Stimulated activated CD8-positive, alpha-beta memory T cell treated with anti-CD3 and anti-CD28 coated beads, Interleukin-7, amount 100 ng/mL, for 48 hours (primary cell): ENCODE data around the gene INPP5A.

ENCODE experiments used
- DNase-seq, 2 donors: peaks; one replicate each; pipeline ENCODE4 v3.0.0-alpha.2; 2020; ENCODE audit warnings: low read depth in 1 of 2; ENCODE audit errors: extremely low read depth in 1 of 2

Gene INPP5A

DNA sequence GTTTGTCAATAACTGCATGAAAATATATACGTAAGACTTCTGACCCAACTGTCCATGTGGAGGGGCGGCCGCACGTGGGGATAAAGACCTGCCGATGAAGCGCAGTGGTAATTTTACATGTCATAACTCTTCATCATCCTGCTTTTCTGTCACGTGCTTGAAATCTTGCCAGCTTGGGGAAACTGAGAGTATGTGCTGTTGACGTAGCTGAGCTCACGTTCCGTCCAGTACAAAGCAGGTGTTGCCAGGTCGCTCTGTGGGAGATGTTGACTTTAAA is 105.1 kb downstream of the INPP5A start:
- DNase-seq = no peak

DNA sequence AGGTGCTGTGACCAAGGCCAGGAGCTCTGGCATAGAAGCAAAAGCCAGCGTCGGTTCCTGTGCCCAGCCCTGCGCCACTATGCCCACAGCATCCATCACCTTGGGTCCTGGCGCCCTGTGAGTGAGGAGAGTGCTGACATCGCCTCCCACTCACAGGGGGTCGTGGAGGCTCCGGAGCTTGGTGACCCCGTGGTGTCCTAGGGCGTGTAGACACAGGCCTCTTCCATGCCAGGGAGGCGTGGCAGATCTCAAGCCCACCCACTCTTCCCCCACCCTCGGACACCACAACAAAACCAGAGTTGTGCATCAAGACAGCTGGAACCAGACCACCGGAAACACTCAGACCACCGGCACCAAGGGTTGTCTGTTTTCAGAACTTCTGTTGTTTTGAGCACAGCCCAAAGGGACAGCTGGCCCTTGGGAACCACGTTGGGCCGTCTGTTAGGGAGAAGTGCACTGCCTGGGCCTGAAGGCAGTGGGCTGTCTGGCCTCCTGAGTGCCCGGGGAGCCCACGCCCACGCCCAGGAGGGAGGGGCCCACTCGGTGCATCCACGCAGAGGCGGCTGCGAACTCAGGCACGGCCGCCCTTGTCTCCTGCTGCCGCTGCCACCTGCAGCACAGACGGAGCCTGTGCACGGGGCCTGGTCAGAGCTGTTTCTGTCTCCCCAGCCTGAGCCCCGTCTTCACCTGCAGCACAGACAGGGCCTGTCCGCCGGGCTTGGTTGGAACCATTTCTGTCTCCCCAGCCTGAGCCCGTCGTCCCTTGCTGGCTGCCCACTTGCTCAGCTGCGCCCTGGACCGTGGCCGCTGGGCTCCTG is 106.3 kb downstream of the INPP5A start:
- no peak for DNase-seq

DNA sequence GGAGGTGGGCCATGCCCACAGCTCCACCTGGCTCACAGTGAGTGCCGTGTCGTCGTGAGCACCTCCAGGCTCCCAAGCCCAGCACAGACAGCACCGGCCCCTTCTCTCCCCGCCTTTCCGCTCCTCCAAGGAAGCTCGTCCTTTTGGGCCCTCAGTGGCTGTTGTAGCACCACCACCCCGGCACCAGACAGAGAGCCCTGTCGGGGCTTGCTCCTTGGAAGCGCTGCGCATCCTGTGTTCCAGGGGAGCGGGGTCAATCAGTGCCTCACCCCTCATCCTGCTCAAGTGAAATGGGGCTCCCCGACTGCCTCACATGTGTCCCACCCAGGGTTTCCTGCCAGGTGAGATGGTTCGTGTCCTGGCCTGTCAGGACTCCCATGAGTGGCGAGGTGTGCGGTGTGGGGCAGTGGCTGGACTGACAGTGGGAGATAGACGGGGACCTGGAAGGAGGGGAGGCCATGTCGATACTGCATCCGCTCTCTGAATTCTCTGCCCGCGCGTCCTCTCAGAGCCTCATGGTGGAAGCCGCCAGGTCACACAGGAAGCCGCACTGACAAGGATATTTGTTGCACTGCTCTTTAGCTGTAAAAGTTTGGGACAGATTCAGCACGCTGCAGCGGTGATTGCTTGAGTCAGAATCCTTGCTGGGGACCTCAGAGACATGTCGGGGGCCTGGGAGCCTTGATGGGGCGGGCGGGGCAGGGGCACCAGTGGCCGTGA is 107.1 kb downstream of the INPP5A start:
- no peak for DNase-seq

DNA sequence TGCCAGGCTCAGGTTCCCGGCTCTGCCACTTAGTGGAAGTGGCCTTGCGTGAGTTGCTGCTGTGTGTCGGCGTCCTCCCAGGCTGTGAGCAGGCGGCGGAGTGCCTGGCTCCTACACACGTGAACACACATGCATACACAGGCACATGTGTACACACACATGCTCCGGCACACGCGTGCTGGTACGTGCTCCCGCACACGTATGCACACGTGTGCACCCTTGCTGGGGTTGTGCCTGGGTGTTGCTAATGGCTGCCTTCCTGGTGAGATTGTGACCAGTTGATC is 107.6 kb downstream of the INPP5A start:
- no peak for DNase-seq

DNA sequence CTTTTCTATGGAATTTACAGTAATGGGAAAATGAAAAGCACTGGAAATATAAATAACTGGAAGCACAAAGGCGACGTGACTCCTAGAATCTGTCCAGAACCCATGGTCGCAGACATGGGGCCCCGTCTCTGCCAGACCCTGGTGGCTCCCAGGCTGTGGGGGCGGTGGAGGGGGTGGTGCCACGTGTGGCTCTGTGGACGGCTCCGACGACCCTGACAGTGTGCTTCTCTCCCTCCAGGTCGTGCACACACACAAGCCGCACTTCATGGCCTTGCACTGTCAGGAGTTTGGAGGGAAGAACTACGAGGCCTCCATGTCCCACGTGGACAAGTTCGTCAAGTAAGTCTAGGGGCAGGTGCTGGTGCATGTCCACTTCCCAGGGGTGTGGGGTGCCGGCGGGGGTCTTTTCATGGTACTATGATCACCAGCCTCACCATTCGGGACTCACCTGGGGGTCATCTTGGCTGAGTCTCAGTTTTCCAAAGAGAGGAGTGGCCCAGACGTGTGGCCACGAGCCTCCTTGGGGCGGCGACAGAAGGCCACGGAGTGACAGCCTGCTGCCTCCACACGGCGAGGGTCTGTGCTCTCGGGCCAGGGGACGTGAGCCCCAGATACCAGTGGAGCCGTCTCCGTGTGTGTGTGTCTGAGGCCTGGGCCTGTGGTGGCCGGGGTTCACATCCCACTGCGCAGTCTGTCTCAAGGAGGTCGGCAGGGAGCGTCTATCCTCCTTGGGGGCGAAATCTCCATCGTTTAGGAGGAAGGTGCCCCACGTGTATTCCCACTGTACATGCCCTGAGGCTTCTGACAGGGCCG is 108.2 kb downstream of the INPP5A start:
- no peak for DNase-seq

DNA sequence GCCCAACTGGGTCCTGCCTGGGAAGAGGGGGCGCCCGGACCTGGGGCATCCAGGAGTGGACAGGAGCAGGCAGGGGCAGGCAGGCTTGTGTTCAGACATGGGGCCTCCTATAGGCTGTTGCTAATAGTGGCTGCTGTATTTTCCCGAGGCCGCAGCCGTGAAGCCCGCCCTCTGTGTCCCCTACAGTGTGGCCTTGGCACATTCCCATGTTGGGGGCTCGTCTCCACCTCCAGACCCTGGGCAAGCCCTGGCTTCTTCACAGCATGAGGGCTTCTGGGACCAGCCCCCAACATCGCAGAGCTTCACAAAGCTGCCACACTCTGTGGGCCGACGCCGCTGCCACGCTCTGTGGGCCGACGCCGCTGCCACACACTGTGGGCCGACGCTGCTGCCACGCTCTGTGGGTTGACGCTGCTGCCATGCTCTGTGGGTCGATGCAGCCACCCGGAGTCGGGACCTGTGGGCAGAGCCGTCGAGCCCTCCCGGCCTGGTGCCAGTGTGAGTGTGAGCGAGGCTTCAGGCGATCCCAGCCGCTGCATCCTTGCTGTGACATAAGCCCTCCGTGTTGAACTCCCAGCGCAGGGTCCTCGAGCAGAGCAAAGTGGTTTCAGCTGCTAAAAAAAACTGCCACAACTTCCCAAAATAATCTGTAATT is 109.0 kb downstream of the INPP5A start:
- no peak for DNase-seq

DNA sequence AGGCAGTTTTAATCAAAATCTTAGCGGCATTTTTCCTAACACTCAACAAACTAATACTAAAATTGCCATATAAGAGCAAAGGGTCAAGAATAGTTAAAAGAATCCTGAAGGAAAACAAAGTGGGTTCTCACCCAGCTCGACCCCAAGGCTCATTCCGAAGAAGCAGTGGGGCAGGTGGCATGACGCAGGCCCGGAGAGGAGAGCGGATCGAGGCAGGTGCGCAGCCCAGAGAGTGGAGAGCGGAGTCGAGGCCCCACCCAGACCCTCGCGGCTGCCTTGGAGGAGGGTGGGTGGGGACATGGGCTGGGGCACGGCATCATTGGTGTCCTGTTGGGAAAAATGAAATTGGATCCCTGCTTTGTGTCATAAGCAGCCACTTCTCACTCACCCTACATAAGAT is 109.8 kb downstream of the INPP5A start:
- no peak for DNase-seq

DNA sequence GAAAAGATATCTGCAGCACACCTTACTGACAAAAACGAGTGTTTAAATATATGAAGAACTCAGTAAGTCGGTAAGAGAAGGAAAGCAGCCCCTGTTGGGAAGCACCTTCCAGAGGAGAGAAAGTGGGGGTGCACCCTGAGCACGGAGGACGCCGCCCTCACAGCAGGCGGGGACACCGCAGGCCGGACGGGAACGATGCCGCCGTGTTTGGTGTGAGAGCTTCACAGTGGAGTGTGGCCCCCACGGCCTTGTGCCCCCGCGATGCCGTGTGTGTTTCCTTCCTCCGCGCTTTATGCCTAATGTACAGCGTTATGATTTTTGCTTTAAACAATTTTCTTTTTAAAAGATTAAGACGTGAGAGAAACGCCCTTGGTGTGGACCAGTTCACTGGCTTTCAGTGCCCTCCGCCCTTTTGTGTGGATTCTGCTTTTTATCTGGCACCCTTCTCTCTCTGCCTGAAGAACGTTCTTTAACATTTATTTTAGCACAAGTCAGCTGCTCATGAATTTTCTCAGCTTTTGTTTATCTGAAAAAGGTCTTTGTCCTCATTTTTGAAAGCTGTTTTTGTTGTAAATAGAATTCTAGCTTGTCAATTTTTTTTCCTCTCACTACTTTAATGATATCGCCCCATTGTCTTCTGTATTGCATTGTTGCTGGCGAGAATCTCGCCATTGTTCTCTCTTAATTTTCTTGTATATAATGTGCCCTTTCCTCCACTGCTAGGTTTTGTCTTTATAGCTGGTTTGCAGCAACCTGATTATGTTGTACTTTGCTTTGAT is 110.7 kb downstream of the INPP5A start:
- no peak for DNase-seq

DNA sequence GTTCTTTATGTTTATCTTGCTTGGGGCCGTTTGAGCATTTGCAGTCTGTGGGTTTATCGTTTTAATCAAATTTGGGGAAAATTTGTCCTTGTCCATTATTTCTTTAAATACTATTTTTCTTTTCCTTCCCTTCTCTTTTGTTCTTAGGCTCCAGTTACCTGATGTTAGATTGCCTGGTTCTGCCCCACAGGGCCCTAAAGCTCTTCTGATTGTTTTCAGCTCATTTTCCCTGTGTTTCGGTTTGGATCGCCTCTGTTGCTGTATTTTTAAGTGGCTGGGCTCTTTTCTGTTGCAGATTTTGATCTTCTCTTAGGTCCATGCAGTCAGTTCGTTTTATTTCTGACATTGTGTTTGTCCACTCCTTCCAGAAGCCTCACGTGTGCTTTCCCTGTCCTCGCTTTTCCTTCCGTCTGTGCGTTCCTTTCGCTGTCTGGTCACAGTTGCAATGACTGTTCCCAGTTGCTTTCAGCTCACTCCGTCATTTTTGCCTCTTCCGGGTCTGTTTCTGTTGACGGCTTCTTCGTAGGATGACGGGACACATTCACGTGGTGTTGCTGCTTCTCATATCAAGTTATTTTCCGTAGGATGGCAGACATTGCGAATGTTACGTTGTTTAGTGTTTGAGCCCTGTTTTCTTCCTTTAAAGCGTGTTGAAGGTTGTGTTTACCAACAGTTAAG is 111.4 kb downstream of the INPP5A start:
- DNase-seq = no peak

DNA sequence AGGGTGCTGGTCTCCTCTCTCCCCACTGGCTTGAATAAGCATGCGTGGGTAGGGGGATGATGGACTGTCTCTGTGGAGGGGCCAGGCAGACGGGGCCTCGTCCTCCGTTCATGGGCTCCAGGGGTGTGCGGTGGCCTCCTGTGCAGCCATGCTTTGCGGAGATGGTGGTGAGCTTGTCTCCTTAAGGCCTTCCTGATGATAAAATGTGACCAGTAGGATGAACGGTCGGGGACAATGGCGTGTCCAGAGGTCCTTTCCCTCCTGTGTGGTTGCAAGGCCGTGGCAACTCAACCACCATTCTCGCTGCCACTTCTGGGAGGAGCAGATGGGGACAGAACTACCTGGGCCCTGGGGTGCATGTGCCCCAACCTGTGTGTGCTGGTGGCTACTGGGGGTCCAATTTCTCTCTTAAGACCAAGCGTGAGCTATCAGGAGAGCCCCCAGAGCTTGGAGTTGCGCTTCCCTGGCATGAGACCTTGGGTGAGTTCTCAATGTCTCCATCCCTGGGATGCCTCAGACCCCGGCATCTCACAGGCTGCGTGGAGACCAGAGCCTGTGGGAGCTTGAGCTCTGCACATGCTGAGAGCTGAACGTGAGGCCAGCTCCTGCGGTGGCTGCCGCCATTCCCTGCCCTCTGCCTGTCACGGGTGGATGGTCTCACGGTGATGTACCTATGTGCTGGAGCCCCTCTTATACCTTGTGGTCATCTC is 112.2 kb downstream of the INPP5A start:
- DNase-seq = no peak

DNA sequence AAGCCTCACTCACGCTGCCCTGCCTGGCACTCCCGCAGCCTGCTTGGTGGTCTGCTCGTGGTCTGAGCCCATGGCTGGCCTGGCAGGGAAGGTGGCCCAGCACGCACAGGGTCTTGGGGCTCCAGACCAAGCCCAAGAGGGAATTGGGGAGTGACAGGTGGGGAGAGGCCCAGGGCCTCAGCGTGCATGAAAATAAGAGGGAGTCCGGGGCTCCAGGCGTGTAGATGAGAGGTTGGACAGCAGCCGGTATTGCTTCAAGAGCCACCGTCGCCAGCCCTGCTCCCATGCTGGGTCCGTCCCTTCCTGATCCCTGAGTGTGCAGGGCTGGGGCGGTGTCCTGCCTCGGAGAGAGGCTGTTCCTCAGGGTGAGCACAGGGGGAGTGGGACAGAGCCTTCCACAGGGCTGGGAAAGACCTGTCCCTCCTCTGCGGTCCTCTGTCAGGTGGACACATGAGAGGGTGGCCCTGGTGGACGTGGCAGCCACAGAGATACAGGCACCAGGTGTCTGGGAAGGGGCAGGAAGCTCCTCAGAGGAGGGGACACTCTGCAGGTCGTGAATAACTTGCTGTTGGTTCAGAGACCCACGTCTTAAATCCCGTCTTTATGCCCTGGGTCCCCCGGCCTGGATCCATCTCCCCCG is 113.1 kb downstream of the INPP5A start:
- DNase-seq = no peak

DNA sequence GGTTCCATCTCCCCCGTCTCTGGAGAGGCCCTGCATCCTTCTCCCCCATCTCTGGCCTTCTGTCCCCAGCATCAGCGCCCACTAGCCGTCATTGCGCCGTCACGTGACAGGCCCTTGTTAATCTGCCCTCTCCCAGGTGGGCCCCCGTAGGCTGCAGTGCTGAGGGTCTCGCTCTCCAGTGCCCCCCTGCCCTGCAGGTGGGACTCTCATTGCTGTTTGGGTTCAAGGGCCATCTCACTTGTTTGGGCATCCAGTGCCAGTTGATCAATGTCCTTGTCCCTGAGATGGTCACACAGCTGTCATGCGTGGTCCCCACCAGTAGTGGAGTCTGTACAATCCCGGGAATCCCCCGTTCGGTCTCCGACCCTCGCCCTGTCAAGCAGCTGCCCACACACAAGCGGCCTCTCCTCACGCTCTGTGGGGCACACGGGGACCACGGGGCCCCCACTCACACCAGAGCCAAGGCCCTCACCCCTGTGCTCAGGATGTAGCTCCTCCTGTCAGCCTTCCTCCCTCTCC is 114.0 kb downstream of the INPP5A start:
- no peak for DNase-seq

DNA sequence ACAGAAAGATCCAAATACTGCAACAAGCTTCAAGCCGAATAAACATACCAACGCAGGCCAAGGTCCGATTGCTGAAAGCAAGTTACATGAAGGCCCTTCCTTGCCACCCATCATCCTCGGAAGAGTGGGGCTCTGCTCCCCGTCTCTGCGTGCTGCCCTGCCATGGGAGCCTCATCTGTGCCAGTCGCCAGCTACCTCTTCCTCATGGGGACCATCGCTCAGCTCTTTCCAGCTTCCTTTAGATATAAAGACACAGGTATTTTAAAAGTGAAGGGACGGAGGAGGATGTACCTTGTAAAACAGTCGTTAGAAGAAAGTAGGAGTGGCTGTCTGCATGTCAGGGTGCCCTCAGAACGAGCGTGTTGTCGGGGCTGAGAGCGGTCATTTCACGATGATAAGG is 114.9 kb downstream of the INPP5A start:
- no peak for DNase-seq

DNA sequence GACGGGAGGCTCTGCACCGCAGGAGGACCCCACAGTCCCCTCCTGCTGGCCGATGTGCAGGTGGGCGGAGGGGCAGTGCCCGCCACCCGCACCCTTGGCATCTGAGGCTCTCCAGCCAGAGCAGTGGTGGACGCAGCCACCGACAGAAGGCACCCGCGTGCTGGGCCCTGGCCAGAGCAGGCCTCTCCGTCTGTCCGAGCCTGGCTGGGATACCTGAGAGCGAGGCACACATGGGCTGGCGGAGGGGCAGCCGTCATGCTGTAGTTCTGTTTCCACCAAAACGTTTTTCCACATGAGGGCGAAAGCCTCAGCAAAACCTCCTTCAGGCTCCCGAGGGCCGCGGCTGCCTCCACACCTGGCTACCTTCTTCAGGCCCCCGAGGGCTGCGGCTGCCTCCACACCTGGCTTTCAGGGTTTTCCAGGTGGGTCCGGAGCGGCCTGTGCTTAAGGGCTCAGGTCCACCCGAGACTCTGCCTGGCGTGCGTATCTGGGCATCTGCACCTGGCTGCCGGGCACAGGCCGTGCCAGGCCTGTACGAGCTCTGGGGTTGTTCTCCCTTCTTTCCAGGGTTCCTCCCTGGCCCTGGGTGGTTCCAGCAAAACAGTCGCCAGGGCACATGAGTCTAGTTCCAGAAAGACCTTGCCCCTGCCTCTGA is 115.5 kb downstream of the INPP5A start:
- DNase-seq = no peak

DNA sequence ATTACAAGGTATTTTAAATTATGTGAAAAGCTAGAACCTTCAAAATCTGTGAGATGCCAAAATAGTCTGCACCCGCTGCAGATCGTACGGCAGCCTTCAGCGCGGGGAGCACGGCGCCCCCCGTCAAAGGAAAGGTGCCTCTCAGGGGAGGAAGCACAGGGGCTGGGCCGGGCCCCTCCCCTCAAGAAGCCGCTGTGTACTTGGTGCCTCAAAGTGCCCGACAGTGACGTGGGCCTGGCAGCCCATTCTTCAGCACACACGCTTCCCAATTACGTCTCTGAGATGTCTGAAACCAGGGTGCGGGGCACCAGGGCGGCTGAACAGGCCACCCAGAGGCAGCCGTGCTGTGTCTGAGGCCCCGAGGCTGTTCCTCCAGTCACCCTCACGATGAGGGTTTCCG is 116.1 kb downstream of the INPP5A start:
- DNase-seq = no peak

DNA sequence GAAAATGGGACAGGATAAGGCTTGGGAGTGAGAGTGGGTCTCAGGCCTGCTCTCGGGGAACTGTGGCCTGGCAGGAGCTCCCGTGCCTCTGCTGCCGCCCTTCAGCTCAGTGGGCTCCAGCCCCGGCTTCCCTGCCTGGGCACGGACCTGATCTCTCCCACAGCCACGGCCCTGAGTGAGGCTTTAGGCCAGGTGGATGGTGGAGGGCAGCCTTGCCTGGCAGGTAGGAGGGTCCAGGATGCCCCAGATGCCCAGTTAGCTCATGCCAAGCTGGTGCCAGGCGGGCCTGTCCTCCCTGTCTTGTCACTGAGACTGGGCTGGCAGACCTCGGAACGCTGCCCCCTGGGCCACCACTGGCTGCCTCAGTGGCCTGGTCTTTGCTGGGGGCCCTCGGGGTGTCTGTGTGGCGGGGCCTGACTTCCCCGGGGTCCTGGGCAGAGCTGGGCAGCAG is 116.6 kb downstream of the INPP5A start:
- DNase-seq = no peak

DNA sequence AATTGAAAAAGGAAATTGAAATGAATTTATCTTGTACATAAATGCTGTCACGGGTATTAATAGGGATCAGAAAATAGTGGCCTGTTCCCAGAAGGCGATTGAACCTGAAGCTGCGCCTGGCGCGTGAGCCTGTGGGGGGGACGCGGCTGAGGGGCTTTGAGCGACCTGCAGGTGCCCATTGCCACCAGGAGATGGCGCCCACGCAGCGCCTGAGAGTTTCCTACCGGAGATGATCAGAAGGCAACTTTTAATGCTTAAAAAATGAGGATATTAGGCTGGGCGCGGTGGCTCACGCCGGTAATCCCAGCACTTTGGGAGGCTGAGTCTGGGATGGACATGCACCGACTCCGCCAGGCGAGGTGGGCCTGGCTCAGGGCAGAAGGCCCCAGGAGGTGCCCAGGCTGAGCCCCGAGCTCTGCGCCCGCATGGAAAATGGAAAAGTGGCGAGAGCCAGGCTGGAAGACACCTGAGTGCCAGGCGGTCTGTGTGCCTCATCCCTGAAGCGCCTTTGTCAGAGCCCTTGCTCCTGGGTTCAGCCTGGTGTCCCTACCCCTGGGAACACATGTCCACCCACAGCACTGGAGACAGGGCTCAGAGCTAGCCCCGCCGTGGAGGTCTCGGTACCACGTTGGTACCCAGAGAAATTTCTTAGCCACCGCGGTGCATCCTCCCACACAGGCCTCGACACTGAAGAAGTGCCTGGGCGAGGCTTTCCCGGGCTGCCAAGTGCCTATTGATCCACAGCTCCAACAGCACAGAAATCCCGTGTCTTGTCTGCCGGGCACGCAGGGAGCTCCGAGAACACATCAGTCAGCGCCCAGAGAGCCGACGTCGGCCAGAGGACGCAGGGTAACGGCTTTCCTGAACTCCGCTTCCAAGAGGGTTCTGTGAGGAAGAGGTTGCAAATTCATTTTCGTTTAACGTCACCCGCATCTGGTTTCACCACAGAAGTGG is 117.4 kb downstream of the INPP5A start:
- DNase-seq = no peak
